DND-41 (cell line): ENCODE data around the gene SEPTIN6.

Experiments
- CTCF ChIP-seq: IDR thresholded peaks from 2 replicates; pipeline ENCODE4 v1.5.1; 2012; ENCODE audit warnings: borderline replicate concordance, low read length, moderate library complexity, mild to moderate bottlenecking; ENCODE audit not compliant: poor library complexity, severe bottlenecking; ENCODE audit errors: extremely low read depth
- EZH2 ChIP-seq: IDR thresholded peaks from 3 replicates; pipeline ENCODE4 v1.6.1; 2012; ENCODE audit warnings: borderline replicate concordance, low read depth, mild to moderate bottlenecking, moderate library complexity, low read length, inconsistent platforms; ENCODE audit not compliant: severe bottlenecking

- TF ChIP-seq CTCF (no peak), EZH2 (no peak)
Measured at GRCh38 chrX:119648421-119648775, 44.6 kb downstream of the SEPTIN6 start.
